SU-DHL-6 (cell line): ENCODE data around the gene HMGA1.

ENCODE experiments used
- H2AFZ ChIP-seq: fragments of 200-600 bp; sonication (generic); 2 replicates; pipeline ENCODE4 v1.6.1; 2014; ENCODE audit warnings: low read depth, mild to moderate bottlenecking, moderate library complexity, mixed read lengths, antibody characterized with exemption, low read length; ENCODE audit not compliant: severe bottlenecking
- H3F3A ChIP-seq: fragments of 200-600 bp; shearing (Covaris generic); 2 replicates; pipeline ENCODE4 v1.6.0; 2016; ENCODE audit warnings: antibody characterized with exemption, mild to moderate bottlenecking; ENCODE audit not compliant: insufficient read depth
- H3K27ac ChIP-seq: fragments of 200-600 bp; sonication (generic); 2 replicates; pipeline ENCODE4 v1.5.1; 2016; ENCODE audit warnings: low read depth, mild to moderate bottlenecking, low read length, moderate library complexity, mixed read lengths
- H3K27me3 ChIP-seq: fragments of 200-600 bp; sonication (generic), shearing (Covaris generic); 2 replicates; pipeline ENCODE4 v1.6.0; 2014; ENCODE audit warnings: mild to moderate bottlenecking, low read length
- H3K36me3 ChIP-seq: fragments of 200-600 bp; sonication (generic); 2 replicates; pipeline ENCODE4 v1.6.1; 2014; ENCODE audit warnings: mild to moderate bottlenecking, low read length, mixed read lengths
- H3K4me2 ChIP-seq: fragments of 300-600, 200-600 bp; shearing (Covaris generic), sonication (generic); 2 replicates; pipeline ENCODE4 v1.6.0; 2014; ENCODE audit warnings: low read length, low read depth, mild to moderate bottlenecking; ENCODE audit not compliant: poor library complexity, severe bottlenecking
- H3K4me3 ChIP-seq: fragments of 200-600 bp; sonication (generic); 2 replicates; pipeline ENCODE4 v1.5.1; 2014; ENCODE audit warnings: antibody characterized with exemption, low read length, mild to moderate bottlenecking, mixed read lengths; ENCODE audit not compliant: insufficient read depth, poor library complexity, severe bottlenecking
- H3K79me2 ChIP-seq: fragments of 200-600 bp; sonication (generic); 2 replicates; pipeline ENCODE4 v1.6.1; 2014; ENCODE audit warnings: mild to moderate bottlenecking, low read length, moderate library complexity; ENCODE audit not compliant: insufficient read depth
- H3K9ac ChIP-seq: fragments of 200-600 bp; sonication (generic); 2 replicates; pipeline ENCODE4 v1.7.0; 2014; ENCODE audit warnings: mild to moderate bottlenecking, low read length
- H3K9me2 ChIP-seq: fragments of 200-600 bp; sonication (generic); replicated peaks from 2 replicates; pipeline ENCODE4 v1.6.1; 2014; ENCODE audit warnings: low read length; ENCODE audit not compliant: insufficient read depth
- H3K9me3 ChIP-seq: fragments of 200-600 bp; sonication (generic); 2 replicates; pipeline ENCODE4 v1.6.1; 2014; ENCODE audit warnings: low read length, mixed read lengths; ENCODE audit not compliant: insufficient read depth
- H4K20me1 ChIP-seq: fragments of 200-600 bp; sonication (generic); 2 replicates; pipeline ENCODE4 v1.6.1; 2014; ENCODE audit warnings: low read depth, mild to moderate bottlenecking, antibody characterized with exemption, low read length, moderate library complexity, mixed read lengths
- CTCF ChIP-seq: fragments of 200-600 bp; sonication (generic); IDR thresholded peaks from one replicate; pipeline ENCODE4 v1.5.1; 2017; ENCODE audit warnings: antibody characterized with exemption, mild to moderate bottlenecking, low read length, moderate library complexity; ENCODE audit not compliant: insufficient read depth, poor library complexity, severe bottlenecking
- EZH2phosphoT487 ChIP-seq: fragments of 200-600 bp; sonication (generic), shearing (Covaris generic); conservative IDR thresholded peaks from 2 replicates; pipeline ENCODE4 v1.6.1; 2018; ENCODE audit warnings: mild to moderate bottlenecking, antibody characterized with exemption, low read length, moderate library complexity, mixed read lengths

Gene HMGA1

GRCh38 chr6:34239500-34239825, 2.8 kb downstream of the HMGA1 start:
- Histone ChIP-seq H4K20me1 (peaks cover 25% of the 10 kb centered on the region), H3K4me2 (peak overlapping the region; percentile 84), H3K9ac (peak overlapping the region; percentile 100), H3K4me3 (peak overlapping the region; percentile 98), H2AFZ (no peak overlapping the region), H3K36me3 (peaks cover 28% of the 10 kb centered on the region), H3F3A (peaks cover 63% of the 10 kb centered on the region), H3K27me3 (no peaks in the 10 kb centered on the region), H3K9me3 (no peaks in the 10 kb centered on the region), H3K9me2 (no peaks in the 10 kb centered on the region), H3K27ac (peak overlapping the region; percentile 94), H3K79me2 (peaks cover 54% of the 10 kb centered on the region)
- TF ChIP-seq EZH2phosphoT487 (no peak), CTCF (no peak)

- Histone ChIP-seq H3K36me3 (peaks cover 28% of the 10 kb centered on the region), H3K4me2 (peak overlapping the region; percentile 84), H3K9ac (peak overlapping the region; percentile 100), H3K79me2 (peaks cover 54% of the 10 kb centered on the region), H2AFZ (no peak overlapping the region), H4K20me1 (peaks cover 25% of the 10 kb centered on the region), H3K27ac (peak overlapping the region; percentile 94), H3K27me3 (no peaks in the 10 kb centered on the region), H3K9me3 (no peaks in the 10 kb centered on the region), H3F3A (peaks cover 62% of the 10 kb centered on the region), H3K9me2 (no peaks in the 10 kb centered on the region), H3K4me3 (no peak overlapping the region)
- TF ChIP-seq CTCF (no peak), EZH2phosphoT487 (no peak)
Measured at GRCh38 chr6:34239893-34240292, 3.2 kb downstream of the HMGA1 start.

GRCh38 chr6:34240329-34241248, 3.9 kb downstream of the HMGA1 start:
- Histone ChIP-seq H3K4me3 (no peak overlapping the region), H3K36me3 (peaks cover 28% of the 10 kb centered on the region), H3K9me3 (no peaks in the 10 kb centered on the region), H4K20me1 (peaks cover 25% of the 10 kb centered on the region), H2AFZ (no peak overlapping the region), H3K27me3 (no peaks in the 10 kb centered on the region), H3K27ac (no peak overlapping the region), H3K79me2 (peaks cover 54% of the 10 kb centered on the region), H3K4me2 (no peak overlapping the region), H3K9me2 (no peaks in the 10 kb centered on the region), H3K9ac (peak overlapping the region; percentile 100; the same call in 1 of the 2 replicates), H3F3A (peaks cover 65% of the 10 kb centered on the region)
- no peak for TF ChIP-seq EZH2phosphoT487
